CD14-positive monocyte (primary cell): ENCODE measurements around the gene PTMS. TPM values are rescaled to one million over a fixed set of nuclear protein-coding genes. Genes with fewer than 3 reads are reported as not detected.
A peak's percentile ranks its signal among the peaks of the same experiment; 100 is the strongest.

ENCODE experiments used
- DNase-seq, 3 donors: peaks; one replicate each; pipeline ENCODE4 v3.0.0-alpha.2; 2011 to 2022
- H2AFZ ChIP-seq: 2 replicates; pipeline ENCODE4 v1.6.0; 2012; ENCODE audit warnings: mild to moderate bottlenecking, low read depth, low read length, inconsistent platforms; ENCODE audit not compliant: insufficient read depth, poor library complexity, severe bottlenecking
- H3K27ac ChIP-seq, 2 donors: 1 replicate in 1 of 2; 2 replicates in 1 of 2; pipeline ENCODE4 v1.5.1; 2012 to 2013; ENCODE audit warnings: low read length in 2 of 2, control low read depth in 1 of 2, inconsistent platforms in 1 of 2, low read depth in 1 of 2, mild to moderate bottlenecking in 1 of 2
- H3K27me3 ChIP-seq, 2 donors: one replicate each; pipeline versions ENCODE4 v1.6.0 to v1.6.1; 2011 to 2013; ENCODE audit warnings: low read length in 2 of 2; ENCODE audit not compliant: control insufficient read depth in 2 of 2, insufficient read depth in 2 of 2
- H3K36me3 ChIP-seq, 2 donors: replicated peaks in 1 of 2; 1 replicate in 1 of 2; 2 replicates in 1 of 2; pipeline versions ENCODE4 v1.5.1 to v1.6.1; 2012 to 2013; ENCODE audit warnings: low read length in 2 of 2, control low read depth in 1 of 2, inconsistent platforms in 1 of 2, mild to moderate bottlenecking in 1 of 2; ENCODE audit not compliant: insufficient read depth in 2 of 2, control insufficient read depth in 1 of 2
- H3K4me1 ChIP-seq, 2 donors: 1 replicate in 1 of 2; 2 replicates in 1 of 2; pipeline versions ENCODE4 v1.5.1 to v1.6.1; 2012 to 2013; ENCODE audit warnings: low read length in 2 of 2, control low read depth in 1 of 2, inconsistent platforms in 1 of 2, mild to moderate bottlenecking in 1 of 2, moderate library complexity in 1 of 2; ENCODE audit not compliant: insufficient read depth in 2 of 2, control insufficient read depth in 1 of 2
- H3K4me2 ChIP-seq: replicated peaks from 2 replicates; pipeline ENCODE3; 2012; ENCODE audit warnings: low read length, moderate library complexity, mild to moderate bottlenecking; ENCODE audit not compliant: poor library complexity, severe bottlenecking; ENCODE audit errors: extremely low read depth
- H3K4me3 ChIP-seq, 3 experiments: fragments of 200-600 bp in 1 of 3; sonication (generic) in 1 of 3; replicated peaks in 1 of 3; 1 replicate in 2 of 3; 2 replicates in 1 of 3; pipeline ENCODE4 v1.5.1; 2011 to 2013; ENCODE audit warnings: low read length in 3 of 3, mild to moderate bottlenecking in 3 of 3, control low read depth in 2 of 3, low read depth in 2 of 3, inconsistent platforms in 1 of 3, moderate library complexity in 1 of 3
- H3K79me2 ChIP-seq: 2 replicates; pipeline ENCODE4 v1.6.0; 2012; ENCODE audit warnings: mild to moderate bottlenecking, control low read depth, inconsistent platforms, low read length, moderate library complexity; ENCODE audit not compliant: insufficient read depth
- H3K9ac ChIP-seq: 2 replicates; pipeline ENCODE4 v1.6.0; 2017; ENCODE audit warnings: low read length, mild to moderate bottlenecking; ENCODE audit not compliant: insufficient read depth, poor library complexity, severe bottlenecking
- H3K9me3 ChIP-seq, 2 donors: replicated peaks in 1 of 2; 1 replicate in 1 of 2; 2 replicates in 1 of 2; pipeline versions ENCODE4 v1.5.1 to v1.6.1; 2012 to 2013; ENCODE audit warnings: low read length in 2 of 2, control low read depth in 1 of 2; ENCODE audit not compliant: control insufficient read depth in 1 of 2, insufficient read depth in 1 of 2
- H4K20me1 ChIP-seq: 2 replicates; pipeline ENCODE4 v1.6.0; 2012; ENCODE audit warnings: mild to moderate bottlenecking, low read length, control low read depth, moderate library complexity; ENCODE audit not compliant: insufficient read depth
- H3K27ac Mint-ChIP-seq, 7 donors: one replicate each; pipeline ENCODE4 v1.8.0; 2020; ENCODE audit warnings: mild to moderate bottlenecking in 7 of 7, mixed read lengths in 7 of 7, moderate library complexity in 6 of 7, inconsistent platforms in 2 of 7
- H3K27me3 Mint-ChIP-seq, 3 donors: one replicate each; pipeline ENCODE4 v1.8.0; 2021 to 2022; ENCODE audit warnings: low read depth in 3 of 3, mild to moderate bottlenecking in 3 of 3, mixed read lengths in 3 of 3, moderate library complexity in 3 of 3, inconsistent platforms in 1 of 3
- H3K36me3 Mint-ChIP-seq, 2 donors: one replicate each; pipeline ENCODE4 v1.8.0; 2020; ENCODE audit warnings: mixed read lengths in 2 of 2, inconsistent platforms in 1 of 2, mild to moderate bottlenecking in 1 of 2
- H3K4me1 Mint-ChIP-seq: one replicate; pipeline ENCODE4 v1.8.0; 2020; ENCODE audit warnings: mild to moderate bottlenecking, mixed read lengths
- H3K4me3 Mint-ChIP-seq, 2 donors: one replicate each; pipeline ENCODE4 v1.8.0; 2020; ENCODE audit warnings: mild to moderate bottlenecking in 2 of 2, mixed read lengths in 2 of 2, moderate library complexity in 1 of 2
- H3K9me3 Mint-ChIP-seq, 7 donors: one replicate each; pipeline ENCODE4 v1.8.0; 2020 to 2022; ENCODE audit warnings: mixed read lengths in 7 of 7, mild to moderate bottlenecking in 6 of 7, moderate library complexity in 6 of 7, inconsistent platforms in 2 of 7
- CTCF ChIP-seq: fragments of 200-600 bp; IDR thresholded peaks from one replicate; pipeline ENCODE4 v1.8.0; 2022; ENCODE audit warnings: antibody characterized with exemption, mild to moderate bottlenecking
- WGBS: methylation state at CpG from one replicate; pipeline ENCODE4 v1.1.5; 2013; ENCODE audit warnings: missing lambda C conversion rate; ENCODE audit not compliant: insufficient coverage; 5-methylcytosine and 5-hydroxymethylcytosine counted together
- intact Hi-C, 2 donors: fragments of 100-400 bp; cut with micrococcal nuclease; formaldehyde crosslinking; loops; one replicate each; pipeline versions ENCODE4 v1.15.0 to v1.15.1; 2023
- polyA plus RNA-seq, 3 donors: library from polyadenylated mRNA; depleted of rRNA in 1 of 3; unstranded in 2 of 3; stranded (reverse) in 1 of 3; fragments of 300-500 nt in 2 of 3; fragments of >200 nt in 1 of 3; fragmentation: Illumina TruSeq in 2 of 3; gene quantifications; 1 replicate in 2 of 3; 2 replicates in 1 of 3; pipeline ENCODE4 v1.2.3, GENCODE V29; 2012 to 2021

PTMS gene
- polyA plus RNA-seq, 3 donors: 2.4 to 9.7 (median 2.6) TPM

- Mint-ChIP-seq H3K4me1 (peaks cover 35% of the 10 kb centered on the region), H3K27me3 (peaks cover 4% of the 10 kb centered on the region in 3 donors), H3K4me3 (peak overlapping the region; percentile 91 to 95), H3K36me3 (peaks cover 30 to 32% of the 10 kb centered on the region in 2 donors), H3K9me3 (no peaks in the 10 kb centered on the region), H3K27ac (peak overlapping the region; percentile 84 to 100 (median 99))
- Histone ChIP-seq H3K4me1 (peaks cover 29 to 31% of the 10 kb centered on the region in 2 donors), H3K4me2 (peak overlapping the region; percentile 99), H2AFZ (peak overlapping the region; percentile 45), H3K79me2 (peaks cover 18% of the 10 kb centered on the region), H3K9me3 (no peaks in the 10 kb centered on the region), H3K27me3 (no peaks in the 10 kb centered on the region), H3K4me3 (peak overlapping the region in 1 of 3 experiments; percentile 97), H3K9ac (no peak overlapping the region), H4K20me1 (no peaks in the 10 kb centered on the region), H3K36me3 (peaks cover 27 to 32% of the 10 kb centered on the region in 2 donors), H3K27ac (peak overlapping the region; percentile 97 to 98)
- 33% methylated on average over 1 of the region's 7 CpGs for WGBS
- intact Hi-C loops: loop anchor here (1.0 to 5.0 kb wide), 3 partner anchors 38 to 71 kb away; no protein-coding TSS in a partner anchor
- DNase-seq: no peak
- TF ChIP-seq CTCF: peak; percentile 95
Measured at GRCh38 chr12:6753772-6754356, 12.3 kb upstream of the PTMS start.

- Mint-ChIP-seq H3K4me1 (peaks cover 35% of the 10 kb centered on the region), H3K36me3 (peaks cover 25 to 26% of the 10 kb centered on the region in 2 donors), H3K4me3 (peak overlapping the region in 1 of 2 donors; percentile 11), H3K9me3 (no peaks in the 10 kb centered on the region), H3K27me3 (peaks cover 4 to 6% (median 4%) of the 10 kb centered on the region in 3 donors), H3K27ac (peak overlapping the region; percentile 21 to 100 (median 85))
- H3K27me3 ChIP-seq: no peaks in the 10 kb centered on the region
- no peaks in the 10 kb centered on the region for H3K9me3 ChIP-seq
- peaks cover 18% of the 10 kb centered on the region for H3K79me2 ChIP-seq
- peak; percentile 18 to 51 (median 27) for DNase-seq
- H3K36me3 ChIP-seq: peaks cover 22 to 26% of the 10 kb centered on the region in 2 donors
- peak overlapping the region in 1 of 2 donors; percentile 97 for H3K27ac ChIP-seq
- intact Hi-C loops: loop anchor here (1.0 to 5.0 kb wide), 3 partner anchors 38 to 71 kb away; no protein-coding TSS in a partner anchor
- WGBS: 100% methylated on average over 2 of the region's 2 CpGs
- H2AFZ ChIP-seq: no peak overlapping the region
- H3K4me2 ChIP-seq: peak overlapping the region; percentile 99
- peak overlapping the region in 1 of 3 experiments; percentile 97 for H3K4me3 ChIP-seq
- no peaks in the 10 kb centered on the region for H4K20me1 ChIP-seq
- H3K4me1 ChIP-seq: peaks cover 29 to 32% of the 10 kb centered on the region in 2 donors
- no peak for TF ChIP-seq CTCF
- H3K9ac ChIP-seq: no peak overlapping the region
Measured at GRCh38 chr12:6754411-6754810, 11.8 kb upstream of the PTMS start.
